C4-2B (cell line): Measurements from ENCODE around the gene CRYBB1.

Source experiments
- CTCF ChIP-seq: fragments of 450-650 bp; conservative IDR thresholded peaks from 2 replicates; pipeline ENCODE4 v1.5.1; 2017; ENCODE audit warnings: mild to moderate bottlenecking
- ZFX ChIP-seq: fragments of 450-650 bp; IDR thresholded peaks from 2 replicates; pipeline ENCODE4 v1.6.1; 2017

- no peak for TF ChIP-seq CTCF
- no peak for TF ChIP-seq ZFX
Observed at GRCh38 chr22:26629988-26630761, 12.3 kb upstream of the CRYBB1 start.
